Transverse colon (tissue), 4 donors: Measurements from ENCODE around the gene ORM1. TPM values are rescaled to one million over a fixed set of nuclear protein-coding genes. Genes with fewer than 3 reads are reported as not detected.

Experiments used
- DNase-seq: peaks from one replicate; pipeline ENCODE4 v3.0.0-alpha.2; 2019
- H3K27ac ChIP-seq, 4 donors: fragments of 200-600 bp; sonication (generic); 2 replicates each; pipeline ENCODE4 v1.5.1; 2016 to 2018; ENCODE audit warnings: inconsistent platforms in 4 of 4
- H3K27me3 ChIP-seq: fragments of 200-600 bp; sonication (generic); 2 replicates; pipeline ENCODE4 v1.5.1; 2017; ENCODE audit warnings: inconsistent platforms
- H3K36me3 ChIP-seq, 4 donors: fragments of 200-600 bp; sonication (generic); 2 replicates each; pipeline ENCODE4 v1.5.1; 2017 to 2019; ENCODE audit warnings: inconsistent platforms in 4 of 4
- H3K4me1 ChIP-seq, 4 donors: fragments of 200-600 bp; sonication (generic); 2 replicates each; pipeline ENCODE4 v1.5.1; 2017 to 2020; ENCODE audit warnings: inconsistent platforms in 4 of 4
- H3K4me3 ChIP-seq, 4 donors: fragments of 200-600 bp; sonication (generic); 1 replicate in 1 of 4; 2 replicates in 3 of 4; pipeline versions ENCODE4 v1.5.1 to v1.6.1; 2017 to 2019; ENCODE audit warnings: inconsistent platforms in 4 of 4
- H3K9me3 ChIP-seq, 2 donors: fragments of 200-600 bp; sonication (generic); 2 replicates each; pipeline ENCODE4 v1.5.1; 2017 to 2019; ENCODE audit warnings: inconsistent platforms in 2 of 2
- CTCF ChIP-seq, 5 experiments: fragments of 200-600 bp in 3 of 5; fragments of 450-650 bp in 2 of 5; sonication (generic) in 3 of 5; IDR thresholded peaks; 1 replicate in 2 of 5; 2 replicates in 3 of 5; pipeline ENCODE4 v1.5.1; 2016 to 2017; ENCODE audit warnings: antibody characterized with exemption in 5 of 5, inconsistent platforms in 3 of 5, mild to moderate bottlenecking in 2 of 5, moderate library complexity in 1 of 5
- EP300 ChIP-seq: sonication (generic); formaldehyde crosslinking; IDR thresholded peaks from one replicate; pipeline ENCODE4 v1.6.1; 2017; ENCODE audit warnings: antibody characterized with exemption, low read depth
- POLR2A ChIP-seq: fragments of 450-650 bp; IDR thresholded peaks from one replicate; pipeline ENCODE4 v1.6.1; 2016; ENCODE audit warnings: antibody characterized with exemption, mild to moderate bottlenecking, moderate library complexity
- POLR2AphosphoS5 ChIP-seq, 3 donors: sonication (generic); formaldehyde crosslinking; IDR thresholded peaks; one replicate each; pipeline ENCODE4 v1.6.1; 2016; ENCODE audit warnings: antibody characterized with exemption in 3 of 3
- WGBS, 2 donors: methylation state at CpG; one replicate each; pipeline ENCODE4 v1.1.5; 2018; ENCODE audit warnings: low coverage in 1 of 2; 5-methylcytosine and 5-hydroxymethylcytosine counted together
- in situ Hi-C, 4 donors: fragments of 200-750 bp; cut with MboI; loops; one replicate each; pipeline versions ENCODE4 v1.15.0 to v1.15.1; 2017; ENCODE audit warnings: low sequenced_read_pairs in 3 of 4, low pct_ligation_motif_present in 1 of 4, low pct_unique_long_range_greater_than_20kb in 1 of 4
- intact Hi-C: fragments of 100-400 bp; cut with DNase I; formaldehyde crosslinking; loops from one replicate; pipeline ENCODE4 v1.15.1; 2023; ENCODE audit warnings: low total_unique reads
- total RNA-seq, 4 donors: library from RNA; depleted of rRNA; stranded (reverse); fragments of >200 nt; gene quantifications; one replicate each; pipeline ENCODE4 v1.1.0, GENCODE V29; 2016

Gene ORM1
- total RNA-seq, 4 donors from 2014 or later: not detected

GRCh38 chr9:114357360-114357759 lies 34.5 kb downstream of the ORM1 start:
- Histone ChIP-seq H3K4me3 (no peak overlapping the region), H3K27me3 (no peaks in the 10 kb centered on the region), H3K36me3 (peaks cover 0 to 80% (median 38%) of the 10 kb centered on the region in 4 donors), H3K4me1 (no peaks in the 10 kb centered on the region), H3K27ac (no peak overlapping the region), H3K9me3 (no peaks in the 10 kb centered on the region)
- WGBS, 2 donors: 80 to 92% methylated on average over 1 to 6 of the region's 6 CpGs
- intact Hi-C loops: no loop called here
- no peak for DNase-seq
- in situ Hi-C loops: no loop called here
- no peak for TF ChIP-seq POLR2AphosphoS5 (IDR thresholded peaks at IDR 0.05)
- no peak for TF ChIP-seq POLR2A
- TF ChIP-seq EP300: no peak
- TF ChIP-seq CTCF (IDR thresholded peaks at IDR 0.05): no peak

GRCh38 chr9:114357911-114358328 lies 35.0 kb downstream of the ORM1 start:
- Histone ChIP-seq H3K36me3 (peaks cover 0 to 80% (median 38%) of the 10 kb centered on the region in 4 donors), H3K27ac (no peak overlapping the region), H3K27me3 (no peaks in the 10 kb centered on the region), H3K9me3 (no peaks in the 10 kb centered on the region), H3K4me1 (no peaks in the 10 kb centered on the region), H3K4me3 (no peak overlapping the region)
- 97% methylated on average over 9 of the region's 9 CpGs; no CpG with 5 or more reads in 1 of the 2 donors for WGBS, 2 donors
- intact Hi-C loops: no loop called here
- no peak for DNase-seq
- in situ Hi-C loops: no loop called here
- no peak for TF ChIP-seq EP300
- no peak for TF ChIP-seq CTCF (IDR thresholded peaks at IDR 0.05)
- TF ChIP-seq POLR2AphosphoS5 (IDR thresholded peaks at IDR 0.05): no peak
- TF ChIP-seq POLR2A: no peak

- H3K36me3 ChIP-seq: peaks cover 0 to 80% (median 38%) of the 10 kb centered on the region in 4 donors
- H3K27ac ChIP-seq: no peak overlapping the region
- TF ChIP-seq POLR2AphosphoS5 (IDR thresholded peaks at IDR 0.05): no peak
- no peak for TF ChIP-seq POLR2A
- TF ChIP-seq CTCF (IDR thresholded peaks at IDR 0.05): no peak
- no peak for TF ChIP-seq EP300
- H3K4me3 ChIP-seq: no peak overlapping the region
- intact Hi-C loops (no loop called here), in situ Hi-C loops (no loop called here)
- H3K9me3 ChIP-seq: no peaks in the 10 kb centered on the region
- DNase-seq: no peak
- H3K27me3 ChIP-seq: no peaks in the 10 kb centered on the region
- WGBS, 2 donors: 99% methylated on average over 7 of the region's 7 CpGs; no CpG with 5 or more reads in 1 of the 2 donors
- peaks cover 0 to 10% (median under 1%) of the 10 kb centered on the region in 4 donors for H3K4me1 ChIP-seq
Measured at GRCh38 chr9:114359801-114360200, 36.9 kb downstream of the ORM1 start.

- no peak for TF ChIP-seq POLR2A
- TF ChIP-seq POLR2AphosphoS5 (IDR thresholded peaks at IDR 0.05): no peak
- TF ChIP-seq CTCF (IDR thresholded peaks at IDR 0.05): no peak
- TF ChIP-seq EP300: no peak
- Histone ChIP-seq H3K27ac (no peak overlapping the region), H3K4me3 (no peak overlapping the region), H3K36me3 (peaks cover 0 to 71% (median 34%) of the 10 kb centered on the region in 4 donors), H3K27me3 (no peaks in the 10 kb centered on the region), H3K4me1 (peaks cover 4 to 24% (median 8%) of the 10 kb centered on the region in 4 donors), H3K9me3 (no peaks in the 10 kb centered on the region)
- WGBS, 2 donors: 95 to 100% methylated on average over 2 to 7 of the region's 7 CpGs
- in situ Hi-C loops: no loop called here
- intact Hi-C loops: no loop called here
- DNase-seq: no peak
Measured at GRCh38 chr9:114361542-114361941, 38.6 kb downstream of the ORM1 start.
